HepG2 (cell line): ENCODE data around the gene MORF4L2. TPM values are rescaled to one million over a fixed set of nuclear protein-coding genes. Genes with fewer than 3 reads are reported as not detected.

ENCODE experiments used
- ATAC-seq: fragments of 200-7000 bp; cut with Tn5 transposase; 3 replicates; pipeline ENCODE4 v1.9.1; 2020; ENCODE audit warnings: mild to moderate bottlenecking, moderate library complexity
- BruUV-seq: library from RNA; stranded (reverse); fragments of 400-500 nt; replicated peaks from 2 replicates; lab custom pipeline; 2021; lab: Mats Ljungman, UMichigan
- CTCF ChIA-PET: fragments of 300-600 bp; formaldehyde crosslinking; extraction: SDS; loops from one replicate; lab custom pipeline; 2021; ENCODE audit warnings: low total read pairs, inconsistent platforms, low intra/inter-chr PET ratio; lab: Yijun Ruan, JAX
- POLR2A ChIA-PET: fragments of 350-600 bp; sonication (Branson Sonifier 250); formaldehyde crosslinking; loops from one replicate; lab custom pipeline; 2020; ENCODE audit warnings: antibody characterized with exemption, inconsistent platforms; lab: Yijun Ruan, JAX
- DNase-seq: peaks from one replicate; pipeline ENCODE4 v3.0.0-alpha.2; 2015; ENCODE audit warnings: low spot score
- FAIRE-seq: peaks from 3 replicates; lab custom pipeline; 2011; peaks lifted over from hg19 to GRCh38; lab: Jason Lieb, UNC
- H2AFZ ChIP-seq: one replicate; pipeline ENCODE4 v1.6.1; 2011; ENCODE audit warnings: low read length, inconsistent platforms
- H3K27ac ChIP-seq: fragments of 300-600 bp; 3 replicates; pipeline ENCODE4 v1.8.0; 2011; ENCODE audit warnings: mixed run types, mild to moderate bottlenecking, mixed read lengths, low read length, inconsistent platforms; ENCODE audit not compliant: insufficient read depth; ENCODE audit errors: extremely low read length
- H3K27me3 ChIP-seq, 2 experiments: fragments of 200-600 bp in 1 of 2; 2 replicates in 1 of 2; 3 replicates in 1 of 2; pipeline versions ENCODE4 v1.6.0 to v1.8.0; 2011; ENCODE audit warnings: low read length in 2 of 2, mild to moderate bottlenecking in 2 of 2, moderate library complexity in 2 of 2, inconsistent platforms in 1 of 2; ENCODE audit not compliant: insufficient read depth in 2 of 2, control insufficient read depth in 1 of 2
- H3K36me3 ChIP-seq, 2 experiments: fragments of 200-600 bp in 1 of 2; replicated peaks in 1 of 2; 2 replicates in 1 of 2; 3 replicates in 1 of 2; pipeline versions ENCODE4 v1.5.1 to v1.8.0; 2011; ENCODE audit warnings: low read length in 2 of 2, inconsistent platforms in 1 of 2; ENCODE audit not compliant: insufficient read depth in 2 of 2, control insufficient read depth in 1 of 2
- H3K4me1 ChIP-seq: 2 replicates; pipeline ENCODE4 v1.5.1; 2012; ENCODE audit warnings: low read length, inconsistent platforms; ENCODE audit not compliant: insufficient read depth
- H3K4me2 ChIP-seq: 2 replicates; pipeline ENCODE4 v1.6.0; 2011; ENCODE audit warnings: low read depth, low read length, inconsistent platforms
- H3K4me3 ChIP-seq, 3 experiments: fragments of 200-600 bp in 1 of 3; sonication (generic), shearing (Covaris generic) in 1 of 3; replicated peaks in 1 of 3; 2 replicates each; pipeline ENCODE4 v1.5.1; 2011 to 2016; ENCODE audit warnings: low read length in 3 of 3, inconsistent platforms in 2 of 3, low read depth in 2 of 3, mild to moderate bottlenecking in 2 of 3, control low read depth in 1 of 3, mixed read lengths in 1 of 3; ENCODE audit not compliant: insufficient read depth in 1 of 3
- H3K79me2 ChIP-seq: one replicate; pipeline ENCODE4 v1.6.1; 2011; ENCODE audit warnings: low read length, inconsistent platforms; ENCODE audit not compliant: insufficient read depth
- H3K9ac ChIP-seq: 2 replicates; pipeline ENCODE4 v1.6.0; 2011; ENCODE audit warnings: mild to moderate bottlenecking, low read depth, low read length, inconsistent platforms; ENCODE audit not compliant: insufficient read depth
- H3K9me3 ChIP-seq: 2 replicates; pipeline ENCODE4 v1.5.1; 2012; ENCODE audit warnings: mild to moderate bottlenecking, low read length
- H4K20me1 ChIP-seq: 2 replicates; pipeline ENCODE4 v1.6.0; 2011; ENCODE audit warnings: inconsistent platforms, mild to moderate bottlenecking, low read length, moderate library complexity; ENCODE audit not compliant: insufficient read depth
- BHLHE40 ChIP-seq: IDR thresholded peaks from 2 replicates; pipeline ENCODE4 v1.6.1; 2011; ENCODE audit warnings: low read length, improper control_type of control experiment
- FOXP4 ChIP-seq: sonication (generic); formaldehyde crosslinking; IDR thresholded peaks from 2 replicates; pipeline ENCODE4 v1.4.0; 2020; ENCODE audit warnings: missing genetic modification reagents
- HMG20A ChIP-seq: IDR thresholded peaks from 2 replicates; pipeline ENCODE4 v1.6.1; 2016; ENCODE audit warnings: borderline replicate concordance
- HMG20B ChIP-seq: conservative IDR thresholded peaks from 2 replicates; pipeline ENCODE4 v1.6.1; 2016; ENCODE audit warnings: missing genetic modification reagents, missing compliant biosample characterization
- HNRNPH1 ChIP-seq: fragments of 200-400 bp; formaldehyde crosslinking; optimal IDR thresholded peaks from 2 replicates; pipeline ENCODE3; 2017; ENCODE audit warnings: mild to moderate bottlenecking, low read depth, low read length
- HNRNPLL ChIP-seq: fragments of 200-400 bp; formaldehyde crosslinking; IDR thresholded peaks from 2 replicates; pipeline ENCODE4 v1.6.1; 2017; ENCODE audit warnings: mild to moderate bottlenecking, low read depth, low read length; ENCODE audit not compliant: poor library complexity, severe bottlenecking
- MAFF ChIP-seq: IDR thresholded peaks from 2 replicates; pipeline ENCODE4 v1.6.1; 2011; ENCODE audit warnings: low read depth, low read length, improper control_type of control experiment
- NAIF1 ChIP-seq: sonication (generic); formaldehyde crosslinking; IDR thresholded peaks from 2 replicates; pipeline ENCODE4 v1.5.0; 2020; ENCODE audit warnings: mild to moderate bottlenecking, missing genetic modification reagents, borderline replicate concordance
- RARG ChIP-seq: sonication (generic); formaldehyde crosslinking; IDR thresholded peaks from 2 replicates; pipeline ENCODE4 v1.4.0; 2020; ENCODE audit warnings: low read depth, mild to moderate bottlenecking, missing genetic modification reagents
- SP4 ChIP-seq: sonication (generic); formaldehyde crosslinking; IDR thresholded peaks from 2 replicates; pipeline ENCODE4 v1.8.1; 2023; ENCODE audit warnings: mild to moderate bottlenecking, missing genetic modification reagents
- TOE1 ChIP-seq: sonication (generic); formaldehyde crosslinking; IDR thresholded peaks from 2 replicates; pipeline ENCODE4 v1.4.0; 2020; ENCODE audit warnings: mild to moderate bottlenecking, missing genetic modification reagents
- ZNF143 ChIP-seq: sonication (generic); formaldehyde crosslinking; IDR thresholded peaks from 2 replicates; pipeline ENCODE4 v1.4.0; 2020; ENCODE audit warnings: missing genetic modification reagents
- ZNF747 ChIP-seq: sonication (generic); formaldehyde crosslinking; IDR thresholded peaks from 2 replicates; pipeline ENCODE4 v1.8.1; 2023; ENCODE audit warnings: missing genetic modification reagents, mild to moderate bottlenecking, borderline replicate concordance
- WGBS: methylation state at CpG from one replicate; pipeline ENCODE4 v1.1.6; 2017; ENCODE audit warnings: low lambda C conversion rate; 5-methylcytosine and 5-hydroxymethylcytosine counted together
- in situ Hi-C: cut with HindIII; loops from 2 replicates; pipeline ENCODE4 v1.10.0; 2017; ENCODE audit warnings: low pct_unique_long_range_greater_than_20kb; ENCODE audit not compliant: extremely low pct_ligation_motif_present
- intact Hi-C: fragments of 100-400 bp; cut with micrococcal nuclease; formaldehyde crosslinking; loops from one replicate; pipeline ENCODE4 v1.10.0; 2022; ENCODE audit not compliant: unreplicated experiment
- polyA plus RNA-seq, 8 experiments: library from polyadenylated mRNA; depleted of rRNA in 3 of 8; stranded (reverse) in 7 of 8; unstranded in 1 of 8; fragments of >200 nt; fragmentation: Illumina TruSeq in 4 of 8; extraction: Trizol in 4 of 8; gene quantifications; 2 replicates each; pipeline versions ENCODE4 v1.2.1 to v1.2.3, GENCODE V29; 2011 to 2016; ENCODE audit warnings: low read depth in 4 of 8, missing spikeins in 1 of 8, mixed read lengths in 1 of 8; ENCODE audit not compliant: insufficient read depth in 1 of 8
- total RNA-seq, 5 experiments: library from RNA; depleted of rRNA; stranded (reverse); fragments of >200 nt; fragmentation: Illumina TruSeq; extraction: Trizol; gene quantifications; 2 replicates each; pipeline ENCODE4 v1.2.3, GENCODE V29; 2016; ENCODE audit warnings: low read depth in 1 of 5
- TF ChIP-seq, protein P1 (sequence below): sonication (generic); formaldehyde crosslinking; IDR thresholded peaks from 2 replicates; pipeline ENCODE4 v1.8.0; 2022; ENCODE audit warnings: missing genetic modification reagents, mild to moderate bottlenecking, moderate library complexity, borderline replicate concordance

MORF4L2 gene
- total and polyA plus RNA-seq, 2 of the 13 experiments (the other 11 are each of a cell fraction or from before 2014, with no cell fraction given): 358 to 469 TPM

GRCh38 chrX:103697687-103698086 is 11.2 kb upstream of the MORF4L2 start:
- Histone ChIP-seq H4K20me1 (no peaks in the 10 kb centered on the region), H3K4me1 (peaks cover 7% of the 10 kb centered on the region; the same call in 1 of the 2 replicates), H2AFZ (no peak overlapping the region), H3K4me3 (no peak overlapping the region), H3K4me2 (no peak overlapping the region), H3K9ac (no peak overlapping the region), H3K27ac (no peak overlapping the region), H3K27me3 (no peaks in the 10 kb centered on the region), H3K79me2 (no peaks in the 10 kb centered on the region), H3K36me3 (no peaks in the 10 kb centered on the region), H3K9me3 (no peaks in the 10 kb centered on the region)
- DNase-seq (no peak), ATAC-seq (no peak), FAIRE-seq (no peak)
- POLR2A ChIA-PET: no interaction called here
- BruUV-seq: no TSS peak
- no peak for TF ChIP-seq SP4
- CTCF ChIA-PET: no interaction called here
- intact Hi-C loops (no loop called here), in situ Hi-C loops (loop anchor here (25.0 kb wide), 1 partner anchor 465 kb away; the partner anchor contains the start of genes FAM199X and SLC25A53)

GRCh38 chrX:103691059-103691458 is 4.6 kb upstream of the MORF4L2 start:
- no peaks in the 10 kb centered on the region for H3K9me3 ChIP-seq
- FAIRE-seq: peak; percentile 60
- no peak overlapping the region for H3K4me3 ChIP-seq
- peak; percentile 6; the same call in 1 of the 3 replicates for ATAC-seq
- peak; percentile 75 for DNase-seq
- peak overlapping the region; percentile 37 for H3K4me2 ChIP-seq
- POLR2A ChIA-PET: interaction anchor here (0.9 to 1.2 kb wide), 3 partner anchors 12 to 115 kb away, joined by 3 to 5 read pairs (median 3); no protein-coding TSS in a partner anchor
- CTCF ChIA-PET: interaction anchor here (1.0 kb wide), 1 partner anchor 127 kb away, joined by 3 read pairs; no protein-coding TSS in a partner anchor
- H3K4me1 ChIP-seq: peaks cover 38% of the 10 kb centered on the region
- in situ Hi-C loops (loop anchor here (5.0 to 25.0 kb wide), 2 partner anchors 116 to 471 kb away; partner anchors contain the start of genes FAM199X and SLC25A53), intact Hi-C loops (no loop called here)
- 10% methylated on average over 1 of the region's 1 CpG for WGBS
- no peak overlapping the region for H2AFZ ChIP-seq
- peak overlapping the region; percentile 67 for H3K27ac ChIP-seq
- H3K9ac ChIP-seq: 0 out of 2 replicates have a peak overlapping the region, but pooled peaks have one; percentile 29
- no peaks in the 10 kb centered on the region for H4K20me1 ChIP-seq
- no TSS peak for BruUV-seq
- no peaks in the 10 kb centered on the region; a peak in 1 of 5 replicates for H3K27me3 ChIP-seq
- H3K36me3 ChIP-seq: no peaks in the 10 kb centered on the region
- peaks cover 4% of the 10 kb centered on the region for H3K79me2 ChIP-seq
- TF ChIP-seq ZNF747: no peak
- no peak for TF ChIP-seq NAIF1 (CRISPR knock-in tag)
- TF ChIP-seq HMG20A (CRISPR knock-in tag): no peak; the same call in 1 of the 2 replicates
- no peak for TF ChIP-seq ZNF143 (CRISPR knock-in tag)
- no peak for TF ChIP-seq MAFF
- TF ChIP-seq HNRNPH1: no peak
- TF ChIP-seq FOXP4 (CRISPR knock-in tag): peak; percentile 53; the same call in 1 of the 2 replicates
- no peak for TF ChIP-seq RARG (CRISPR knock-in tag)
- TF ChIP-seq HNRNPLL: no peak
- TF ChIP-seq, protein P1, sequence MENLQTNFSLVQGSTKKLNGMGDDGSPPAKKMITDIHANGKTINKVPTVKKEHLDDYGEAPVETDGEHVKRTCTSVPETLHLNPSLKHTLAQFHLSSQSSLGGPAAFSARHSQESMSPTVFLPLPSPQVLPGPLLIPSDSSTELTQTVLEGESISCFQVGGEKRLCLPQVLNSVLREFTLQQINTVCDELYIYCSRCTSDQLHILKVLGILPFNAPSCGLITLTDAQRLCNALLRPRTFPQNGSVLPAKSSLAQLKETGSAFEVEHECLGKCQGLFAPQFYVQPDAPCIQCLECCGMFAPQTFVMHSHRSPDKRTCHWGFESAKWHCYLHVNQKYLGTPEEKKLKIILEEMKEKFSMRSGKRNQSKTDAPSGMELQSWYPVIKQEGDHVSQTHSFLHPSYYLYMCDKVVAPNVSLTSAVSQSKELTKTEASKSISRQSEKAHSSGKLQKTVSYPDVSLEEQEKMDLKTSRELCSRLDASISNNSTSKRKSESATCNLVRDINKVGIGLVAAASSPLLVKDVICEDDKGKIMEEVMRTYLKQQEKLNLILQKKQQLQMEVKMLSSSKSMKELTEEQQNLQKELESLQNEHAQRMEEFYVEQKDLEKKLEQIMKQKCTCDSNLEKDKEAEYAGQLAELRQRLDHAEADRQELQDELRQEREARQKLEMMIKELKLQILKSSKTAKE (CRISPR knock-in tag): peak; percentile 15; the same call in 1 of the 2 replicates
- no peak for TF ChIP-seq BHLHE40
- no peak for TF ChIP-seq TOE1
- no peak for TF ChIP-seq HMG20B
